Esophagus muscularis mucosa (tissue), 3 donors: Measurements from ENCODE around the gene AP1B1.

ENCODE experiments used
- EP300 ChIP-seq: sonication (generic); formaldehyde crosslinking; IDR thresholded peaks from one replicate; pipeline ENCODE4 v1.6.1; 2017; ENCODE audit warnings: antibody characterized with exemption
- TF ChIP-seq, protein P1 (sequence below), 3 experiments: fragments of 200-600 bp in 2 of 3; fragments of 450-650 bp in 1 of 3; sonication (generic) in 2 of 3; IDR thresholded peaks; one replicate each; pipeline ENCODE4 v1.5.1; 2017 to 2019; ENCODE audit warnings: antibody characterized with exemption in 3 of 3, mild to moderate bottlenecking in 2 of 3, moderate library complexity in 1 of 3

GRCh38 chr22:29341849-29342127 is 46.6 kb downstream of the AP1B1 start:
- TF ChIP-seq, protein P1, sequence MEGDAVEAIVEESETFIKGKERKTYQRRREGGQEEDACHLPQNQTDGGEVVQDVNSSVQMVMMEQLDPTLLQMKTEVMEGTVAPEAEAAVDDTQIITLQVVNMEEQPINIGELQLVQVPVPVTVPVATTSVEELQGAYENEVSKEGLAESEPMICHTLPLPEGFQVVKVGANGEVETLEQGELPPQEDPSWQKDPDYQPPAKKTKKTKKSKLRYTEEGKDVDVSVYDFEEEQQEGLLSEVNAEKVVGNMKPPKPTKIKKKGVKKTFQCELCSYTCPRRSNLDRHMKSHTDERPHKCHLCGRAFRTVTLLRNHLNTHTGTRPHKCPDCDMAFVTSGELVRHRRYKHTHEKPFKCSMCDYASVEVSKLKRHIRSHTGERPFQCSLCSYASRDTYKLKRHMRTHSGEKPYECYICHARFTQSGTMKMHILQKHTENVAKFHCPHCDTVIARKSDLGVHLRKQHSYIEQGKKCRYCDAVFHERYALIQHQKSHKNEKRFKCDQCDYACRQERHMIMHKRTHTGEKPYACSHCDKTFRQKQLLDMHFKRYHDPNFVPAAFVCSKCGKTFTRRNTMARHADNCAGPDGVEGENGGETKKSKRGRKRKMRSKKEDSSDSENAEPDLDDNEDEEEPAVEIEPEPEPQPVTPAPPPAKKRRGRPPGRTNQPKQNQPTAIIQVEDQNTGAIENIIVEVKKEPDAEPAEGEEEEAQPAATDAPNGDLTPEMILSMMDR (IDR thresholded peaks at IDR 0.05): no peak
- no peak for TF ChIP-seq EP300
